ENCODE measurements around the gene TEP1. TPM values are rescaled to one million over a fixed set of nuclear protein-coding genes. Genes with fewer than 3 reads are reported as not detected.

Gene TEP1
- total and polyA plus RNA-seq, 2 of the 13 experiments (the other 11 are each of a cell fraction or from before 2014, with no cell fraction given), result 11.0 to 12.8 TPM

GRCh38 chr14:20415782-20416206 lies 2.5 kb upstream of the TEP1 start (continued):
- TF ChIP-seq ZNF225 (CRISPR knock-in tag; IDR thresholded peaks at IDR 0.05) (no peak), ZNF678 (CRISPR knock-in tag; IDR thresholded peaks at IDR 0.05) (no peak), PHF5A (CRISPR knock-in tag; IDR thresholded peaks at IDR 0.05; ENCODE audit: low read depth, unreplicated experiment) (no peak), CBX2 (IDR thresholded peaks at IDR 0.05; ENCODE audit: low read depth, low read length) (no peak), CBX2 (CRISPR knock-in tag; IDR thresholded peaks at IDR 0.05; ENCODE audit: low read depth) (no peak), ZNF598 (CRISPR knock-in tag; IDR thresholded peaks at IDR 0.05; ENCODE audit: borderline replicate concordance) (no peak), KLF16 (CRISPR knock-in tag; IDR thresholded peaks at IDR 0.05) (0 out of 4 replicates have a peak, but pooled peaks of 1 of the 2 experiments have one; percentile 55), MIER3 (CRISPR knock-in tag; IDR thresholded peaks at IDR 0.05; ENCODE audit: borderline replicate concordance) (no peak), RFXAP (CRISPR knock-in tag; IDR thresholded peaks at IDR 0.05; ENCODE audit: borderline replicate concordance) (no peak), ZNF367 (CRISPR knock-in tag; IDR thresholded peaks at IDR 0.05; ENCODE audit: borderline replicate concordance) (no peak), TIGD3 (CRISPR knock-in tag; IDR thresholded peaks at IDR 0.05; ENCODE audit: borderline replicate concordance) (no peak), IRF9 (CRISPR knock-in tag; IDR thresholded peaks at IDR 0.05; ENCODE audit: borderline replicate concordance) (no peak), ELF3 (CRISPR knock-in tag; IDR thresholded peaks at IDR 0.05) (peak; percentile 51; the same call in 1 of the 2 replicates), MXD3 (CRISPR knock-in tag; IDR thresholded peaks at IDR 0.05) (no peak), ATF5 (CRISPR knock-in tag; IDR thresholded peaks at IDR 0.05; ENCODE audit: low read depth) (no peak), ZNF331 (CRISPR knock-in tag; IDR thresholded peaks at IDR 0.05) (0 out of 2 replicates have a peak, but pooled peaks have one; percentile 14), RFX3 (CRISPR knock-in tag; IDR thresholded peaks at IDR 0.05) (no peak), DNMT3B (CRISPR knock-in tag; conservative IDR thresholded peaks at IDR 0.05) (peak; percentile 56; the same call in 1 of the 2 replicates), ZNF891 (CRISPR knock-in tag; IDR thresholded peaks at IDR 0.05) (no peak), ZBTB38 (CRISPR knock-in tag; IDR thresholded peaks at IDR 0.05) (no peak), ZBTB21 (CRISPR knock-in tag; IDR thresholded peaks at IDR 0.05) (no peak), HMGXB4 (CRISPR knock-in tag; IDR thresholded peaks at IDR 0.05; ENCODE audit: borderline replicate concordance in 1 of 2, low read depth in 1 of 2) (peak; percentile 49 to 66; a peak in 1 of 4 replicates), ZNF280B (CRISPR knock-in tag; IDR thresholded peaks at IDR 0.05; ENCODE audit: borderline replicate concordance) (no peak), THAP11 (CRISPR knock-in tag; IDR thresholded peaks at IDR 0.05) (peak; percentile 46; the same call in 1 of the 2 replicates), TMF1 (CRISPR knock-in tag; IDR thresholded peaks at IDR 0.05; ENCODE audit: low read depth) (no peak)
